Mucosa of stomach (tissue), 1 donor: Measurements from ENCODE around the gene ANKRD34C.

Source experiments
- H3K27me3 ChIP-seq: one replicate; pipeline ENCODE4 v1.7.0; 2013; ENCODE audit warnings: mild to moderate bottlenecking, low read length; ENCODE audit not compliant: control insufficient read depth, insufficient read depth
- H3K36me3 ChIP-seq: one replicate; pipeline ENCODE4 v1.7.0; 2013; ENCODE audit warnings: low read length; ENCODE audit not compliant: control insufficient read depth, insufficient read depth
- H3K4me1 ChIP-seq: one replicate; pipeline ENCODE4 v1.7.0; 2013; ENCODE audit warnings: mild to moderate bottlenecking, low read length; ENCODE audit not compliant: control insufficient read depth, insufficient read depth
- H3K4me3 ChIP-seq: one replicate; pipeline ENCODE4 v1.7.0; 2013; ENCODE audit warnings: low read length
- H3K9ac ChIP-seq: one replicate; pipeline ENCODE4 v1.7.0; 2013; ENCODE audit warnings: mild to moderate bottlenecking, low read length, moderate library complexity
- H3K9me3 ChIP-seq: one replicate; pipeline ENCODE4 v1.7.0; 2013; ENCODE audit warnings: mild to moderate bottlenecking, low read length, moderate library complexity; ENCODE audit not compliant: control insufficient read depth
- donor health status: Pancreatic carcinoma.

The ANKRD34C gene

GRCh38 chr15:79290642-79291275 is 8.2 kb downstream of the ANKRD34C start:
- H3K4me1 ChIP-seq: no peaks in the 10 kb centered on the region

DNA sequence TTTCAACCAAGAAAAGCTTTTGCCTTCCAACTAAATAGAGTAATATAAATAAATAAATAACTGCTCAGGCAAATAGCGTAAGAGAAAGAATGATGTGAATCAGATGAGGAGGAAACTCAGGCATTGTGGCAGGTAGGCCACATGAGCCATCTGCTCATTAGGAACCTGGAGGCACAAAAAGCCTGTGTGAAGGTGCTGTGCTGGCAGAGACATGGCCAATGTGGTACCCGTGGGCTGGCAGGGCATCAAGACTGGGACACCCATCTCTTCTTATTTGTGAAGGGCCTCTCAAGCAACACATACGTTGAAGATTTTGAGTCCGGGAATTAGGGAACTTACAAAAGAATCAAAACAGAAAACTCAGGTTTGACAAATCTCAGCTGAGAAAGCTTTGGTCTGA is 9.5 kb downstream of the ANKRD34C start:
- H3K4me1 ChIP-seq: no peaks in the 10 kb centered on the region
- no peaks in the 10 kb centered on the region for H3K36me3 ChIP-seq
- no peak overlapping the region for H3K9ac ChIP-seq
- H3K9me3 ChIP-seq: no peaks in the 10 kb centered on the region
- peaks cover 12% of the 10 kb centered on the region for H3K27me3 ChIP-seq
- no peak overlapping the region for H3K4me3 ChIP-seq

More at GRCh38 chr15:79290642-79291275, 8.2 kb downstream of the ANKRD34C start:
- Histone ChIP-seq H3K9ac (no peak overlapping the region), H3K9me3 (no peaks in the 10 kb centered on the region), H3K36me3 (no peaks in the 10 kb centered on the region), H3K4me3 (no peak overlapping the region), H3K27me3 (peaks cover 12% of the 10 kb centered on the region)

- H3K4me1 ChIP-seq: no peaks in the 10 kb centered on the region
Observed at GRCh38 chr15:79294075-79294474, 11.6 kb downstream of the ANKRD34C start.

DNA sequence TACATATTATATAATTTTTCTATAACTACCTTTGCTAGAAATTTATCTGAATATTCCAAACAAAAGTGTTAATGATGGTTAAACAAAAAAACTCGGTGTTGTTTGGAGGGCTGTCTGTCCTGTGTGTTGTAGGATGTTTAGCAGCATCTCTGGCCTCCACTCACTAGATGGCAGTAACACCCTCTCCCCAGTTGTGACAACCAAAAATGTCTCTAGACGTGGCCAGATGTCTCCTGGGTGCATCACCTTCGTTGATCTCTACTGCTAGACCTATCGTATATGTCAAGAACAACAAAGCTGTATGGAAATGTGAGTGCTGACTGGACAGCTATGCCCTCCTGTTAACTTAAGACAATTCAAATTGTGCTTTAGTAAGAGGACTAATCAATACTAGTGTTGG is 14.1 kb downstream of the ANKRD34C start:
- H3K36me3 ChIP-seq: no peaks in the 10 kb centered on the region
- peaks cover 9% of the 10 kb centered on the region for H3K27me3 ChIP-seq
- no peak overlapping the region for H3K9ac ChIP-seq

More at GRCh38 chr15:79294075-79294474, 11.6 kb downstream of the ANKRD34C start:
- peaks cover 12% of the 10 kb centered on the region for H3K27me3 ChIP-seq
- H3K36me3 ChIP-seq: no peaks in the 10 kb centered on the region
- H3K9me3 ChIP-seq: no peaks in the 10 kb centered on the region
- H3K4me3 ChIP-seq: no peak overlapping the region
- no peak overlapping the region for H3K9ac ChIP-seq

DNA sequence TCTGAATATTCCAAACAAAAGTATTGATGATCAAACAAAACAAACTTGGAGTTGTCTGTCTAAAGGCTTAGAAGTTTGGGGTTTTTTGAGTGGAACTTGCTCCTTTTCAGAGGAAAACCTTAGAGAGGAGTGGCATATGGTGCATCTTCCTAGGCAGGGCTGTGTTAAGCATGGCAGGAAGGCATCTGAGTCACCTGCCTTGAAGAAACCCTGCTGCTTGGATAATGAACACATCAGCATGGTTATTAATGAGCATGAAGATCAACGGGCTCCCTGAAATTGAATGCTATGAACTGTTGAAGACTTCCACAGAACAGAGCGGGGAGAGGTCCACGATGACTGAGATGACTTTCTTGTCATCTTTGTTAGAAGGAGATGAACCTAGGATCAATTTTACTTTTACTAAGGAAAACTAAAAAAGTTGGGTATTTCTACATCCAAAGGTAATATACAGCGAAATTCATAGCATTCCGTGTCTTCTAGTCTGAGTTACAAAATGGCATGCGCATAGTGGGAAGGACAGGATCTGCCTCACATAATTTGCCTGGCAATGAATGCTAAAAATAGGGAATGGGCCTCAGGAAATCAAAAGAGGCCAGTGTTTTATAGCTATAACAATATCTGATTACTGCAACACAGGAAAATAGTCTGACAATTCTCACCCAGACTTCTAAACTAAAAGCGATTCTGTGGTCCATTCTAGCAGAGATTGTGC is 16.8 kb downstream of the ANKRD34C start:
- H3K9me3 ChIP-seq: no peaks in the 10 kb centered on the region

More for the DNA sequence above, 14.1 kb downstream of the ANKRD34C start:
- Histone ChIP-seq H3K4me1 (no peaks in the 10 kb centered on the region), H3K4me3 (no peak overlapping the region), H3K9me3 (no peaks in the 10 kb centered on the region)

DNA sequence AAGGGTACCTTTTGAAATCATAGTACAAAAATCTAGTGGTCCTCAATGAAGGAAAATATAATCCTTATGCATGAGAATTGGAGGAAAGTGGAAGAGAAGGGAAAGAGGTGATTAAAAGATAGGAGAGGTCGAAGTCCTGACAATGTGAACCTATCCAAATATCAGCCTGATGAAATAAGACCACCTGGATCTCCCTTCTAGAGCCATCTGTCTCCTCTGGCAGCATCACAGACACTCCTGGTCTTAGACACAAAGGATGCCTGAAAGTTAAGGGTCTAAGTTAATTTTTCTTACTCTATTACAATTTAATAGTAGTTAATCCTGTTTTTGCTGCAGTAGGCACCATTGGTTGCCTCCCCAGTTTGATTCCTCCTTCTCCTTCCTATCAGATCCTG is 17.3 kb downstream of the ANKRD34C start:
- no peaks in the 10 kb centered on the region for H3K4me1 ChIP-seq
- no peak overlapping the region for H3K4me3 ChIP-seq
- H3K36me3 ChIP-seq: no peaks in the 10 kb centered on the region
- H3K9me3 ChIP-seq: no peaks in the 10 kb centered on the region
- no peak overlapping the region for H3K9ac ChIP-seq
- peaks cover 6% of the 10 kb centered on the region for H3K27me3 ChIP-seq

More for the DNA sequence above, 16.8 kb downstream of the ANKRD34C start:
- no peaks in the 10 kb centered on the region for H3K4me1 ChIP-seq
- H3K4me3 ChIP-seq: no peak overlapping the region
- no peak overlapping the region for H3K9ac ChIP-seq
- H3K27me3 ChIP-seq: peaks cover 6% of the 10 kb centered on the region
- no peaks in the 10 kb centered on the region for H3K36me3 ChIP-seq

- H3K36me3 ChIP-seq: no peaks in the 10 kb centered on the region
- peaks cover 4% of the 10 kb centered on the region for H3K4me1 ChIP-seq
- H3K9ac ChIP-seq: no peak overlapping the region
- no peak overlapping the region for H3K4me3 ChIP-seq
- H3K9me3 ChIP-seq: no peaks in the 10 kb centered on the region
- H3K27me3 ChIP-seq: peaks cover 5% of the 10 kb centered on the region
Observed at GRCh38 chr15:79307251-79307650, 24.7 kb downstream of the ANKRD34C start.

DNA sequence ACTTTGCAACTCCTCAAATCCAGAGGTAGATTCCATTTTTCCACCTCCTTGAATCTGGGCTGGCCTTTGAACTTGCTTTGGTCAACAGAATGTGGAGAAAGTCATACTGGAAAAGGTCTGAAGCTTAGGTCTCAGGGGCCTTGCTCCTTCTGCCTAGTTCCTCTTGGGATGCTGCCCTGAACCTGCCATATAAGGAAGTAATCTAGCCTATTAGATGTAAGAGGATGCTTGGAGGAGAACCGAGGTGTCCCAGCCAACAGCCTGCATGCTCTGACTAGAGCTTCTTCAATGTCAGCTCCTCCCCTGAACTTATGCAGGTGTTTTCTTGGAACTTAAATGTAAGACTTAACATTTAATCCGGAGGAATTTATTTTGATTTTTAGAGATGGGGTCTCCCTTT is 26.4 kb downstream of the ANKRD34C start:
- H3K36me3 ChIP-seq: peaks cover 3% of the 10 kb centered on the region
- H3K4me3 ChIP-seq: no peak overlapping the region
- H3K9me3 ChIP-seq: no peaks in the 10 kb centered on the region
- peaks cover 5% of the 10 kb centered on the region for H3K27me3 ChIP-seq
- no peak overlapping the region for H3K9ac ChIP-seq
- peaks cover 13% of the 10 kb centered on the region for H3K4me1 ChIP-seq

GRCh38 chr15:79310612-79310984 is 28.1 kb downstream of the ANKRD34C start:
- Histone ChIP-seq H3K4me1 (peaks cover 16% of the 10 kb centered on the region), H3K9me3 (no peaks in the 10 kb centered on the region), H3K36me3 (peaks cover 11% of the 10 kb centered on the region), H3K9ac (peak overlapping the region; percentile 40), H3K27me3 (peaks cover 2% of the 10 kb centered on the region), H3K4me3 (no peak overlapping the region)

GRCh38 chr15:79310985-79311900 is 28.7 kb downstream of the ANKRD34C start, which contains the start of gene TMED3:
Gene TMED3 (plus strand): TSS chr15:79311112. CDS start chr15:79311250, 138 bp downstream.
- H3K9me3 ChIP-seq: no peaks in the 10 kb centered on the region
- H3K36me3 ChIP-seq: peaks cover 11% of the 10 kb centered on the region
- peak within 1 kb of the TSS; percentile 88 for H3K9ac ChIP-seq
- peaks cover 16% of the 10 kb centered on the region for H3K4me1 ChIP-seq
- H3K27me3 ChIP-seq: no peaks in the 10 kb centered on the region
- peak within 1 kb of the TSS; percentile 93 for H3K4me3 ChIP-seq

- Histone ChIP-seq H3K36me3 (peaks cover 11% of the 10 kb centered on the region), H3K9ac (peak overlapping the region; percentile 88), H3K4me3 (peak overlapping the region; percentile 93), H3K9me3 (no peaks in the 10 kb centered on the region), H3K4me1 (peaks cover 16% of the 10 kb centered on the region), H3K27me3 (no peaks in the 10 kb centered on the region)
Observed at GRCh38 chr15:79311901-79312553, 29.5 kb downstream of the ANKRD34C start.
